ENCODE results near the gene FBXW8. TPM values are rescaled to one million over a fixed set of nuclear protein-coding genes. Genes with fewer than 3 reads are reported as not detected.

FBXW8 gene
- total RNA-seq, 1 experiment from 2014 or later, result 15.3 TPM

GRCh38 chr12:117011988-117012805 lies 101.4 kb downstream of the FBXW8 start:
- no peak overlapping the region for H2AK5ac ChIP-seq (ENCODE audit: insufficient read length, low read length)
- H2BK120ac ChIP-seq (ENCODE audit: low read depth, low read length, poor library complexity, severe bottlenecking), result no peak overlapping the region
- no peak for DNase-seq
- H2BK12ac ChIP-seq (ENCODE audit: insufficient read length, low read depth, low read length), result no peak overlapping the region
- H3K56ac ChIP-seq (ENCODE audit: insufficient read length, low read depth, low read length), result no peak overlapping the region
- no peaks in the 10 kb centered on the region for H3K79me1 ChIP-seq (ENCODE audit: insufficient read depth, low read depth, low read length, poor library complexity, severe bottlenecking)
- no peak overlapping the region for H3K4me2 ChIP-seq (ENCODE audit: insufficient read depth, insufficient read length, low read length)
- no peak for TF ChIP-seq CTCF (conservative IDR thresholded peaks at IDR 0.05)
- Mint-ChIP-seq H3K36me3 (ENCODE audit: insufficient read depth in 1 of 3, low read depth in 3 of 3) (peaks cover 30 to 40% (median 36%) of the 10 kb centered on the region in 3 experiments), H3K27me3 (ENCODE audit: low read depth) (no peaks in the 10 kb centered on the region), H3K4me3 (peak overlapping the region in 1 of 2 experiments; percentile 4; a peak in 1 of 5 replicates), H3K9me3 (peaks cover 8 to 11% of the 10 kb centered on the region in 2 experiments), H3K4me1 (peaks cover 43 to 47% of the 10 kb centered on the region in 2 experiments), H3K27ac (peak overlapping the region; percentile 6 to 48 (median 20); a peak in 4 of 7 replicates)
- H3K23ac ChIP-seq (ENCODE audit: insufficient read length, low read depth, low read length), result no peak overlapping the region
- no peak overlapping the region for H3K14ac ChIP-seq (ENCODE audit: insufficient read depth, low read length)
- no peak overlapping the region for H3K27ac ChIP-seq (ENCODE audit: insufficient read length, low read depth, low read length)
- H4K91ac ChIP-seq (ENCODE audit: insufficient read length, low read depth, low read length), result no peak overlapping the region
- no peaks in the 10 kb centered on the region for H3K79me2 ChIP-seq (ENCODE audit: insufficient read depth, low read length)
- H3K23me2 ChIP-seq (ENCODE audit: insufficient read length, low read depth, low read length, poor library complexity, severe bottlenecking), result no peaks in the 10 kb centered on the region
- no peaks in the 10 kb centered on the region for H3K27me3 ChIP-seq (ENCODE audit: insufficient read depth, low read length)
- peaks cover 13% of the 10 kb centered on the region; the same call in 1 of the 2 replicates for H3K4me1 ChIP-seq (ENCODE audit: insufficient read depth, low read length)
- no CpG with 5 or more reads among the region's 4 CpGs for WGBS (ENCODE audit: extremely low coverage, insufficient read length, low lambda C conversion rate)
- no peaks in the 10 kb centered on the region for H3K9me3 ChIP-seq (ENCODE audit: control insufficient read depth, low read depth, low read length)
- no peak overlapping the region for H4K5ac ChIP-seq (ENCODE audit: insufficient read length, low read depth, low read length)
- H3K4ac ChIP-seq (ENCODE audit: low read depth, low read length), result no peak overlapping the region
- H4K8ac ChIP-seq (replicated peaks; ENCODE audit: insufficient read length, low read depth, low read length), result no peak overlapping the region
- no peak overlapping the region for H2BK20ac ChIP-seq (ENCODE audit: low read depth, low read length, poor library complexity, severe bottlenecking)
- no peak overlapping the region for H2BK15ac ChIP-seq (ENCODE audit: low read depth, low read length)
- no peak overlapping the region for H2AFZ ChIP-seq (ENCODE audit: low read length)
- no peak overlapping the region for H3K18ac ChIP-seq (ENCODE audit: insufficient read length, low read depth, low read length)
- H4K20me1 ChIP-seq (ENCODE audit: control insufficient read depth, insufficient read depth, insufficient read length), result no peaks in the 10 kb centered on the region
- H3T11ph ChIP-seq (ENCODE audit: low read length), result no peak overlapping the region
- no peak overlapping the region for H2BK5ac ChIP-seq (ENCODE audit: insufficient read length, low read length)
- H3K9ac ChIP-seq (ENCODE audit: extremely low read depth, insufficient read length, low read length), result no peak overlapping the region
